ENCODE data around the gene RAB27A. TPM values are rescaled to one million over a fixed set of nuclear protein-coding genes. Genes with fewer than 3 reads are reported as not detected.

The RAB27A gene
- polyA plus RNA-seq (2013, experiment 1 of 2), result 4.4 TPM
- polyA plus RNA-seq (2013, experiment 2 of 2), result 4.4 TPM

GRCh38 chr15:55289746-55290527 is at the start of gene RAB27A:
TSS of gene RAB27A (minus strand) at chr15:55289813. CDS start at chr15:55234934, 54,879 bp downstream.
- Histone ChIP-seq H3K9ac (ENCODE audit: low read depth, low read length) (peak within 1 kb of the TSS; percentile 74), H3K9me3 (ENCODE audit: insufficient read depth, low read depth, low read length) (no peaks in the 10 kb centered on the region), H3K36me3 (ENCODE audit: insufficient read depth, low read length) (no peaks in the 10 kb centered on the region), H3K4me1 (ENCODE audit: insufficient read depth, low read length) (peaks cover under 1% of the 10 kb centered on the region; the same call in 1 of the 2 replicates), H3K27me3 (ENCODE audit: insufficient read depth, low read length) (peaks cover 12% of the 10 kb centered on the region), H3K27ac (ENCODE audit: low read depth, low read length) (peak within 1 kb of the TSS; percentile 35; the same call in 1 of the 2 replicates), H3K4me3 (ENCODE audit: low read length) (peak within 1 kb of the TSS; percentile 84)
- WGBS, result under 1% methylated on average over 68 of the region's 69 CpGs

- Histone ChIP-seq H3K36me3 (ENCODE audit: insufficient read depth, low read length) (peaks cover 8% of the 10 kb centered on the region; the same call in 1 of the 2 replicates), H3K9ac (ENCODE audit: low read depth, low read length) (no peak overlapping the region), H3K27me3 (ENCODE audit: insufficient read depth, low read length) (no peaks in the 10 kb centered on the region), H3K4me3 (ENCODE audit: low read length) (no peak overlapping the region), H3K27ac (ENCODE audit: low read depth, low read length) (no peak overlapping the region), H3K9me3 (ENCODE audit: insufficient read depth, low read depth, low read length) (no peaks in the 10 kb centered on the region), H3K4me1 (ENCODE audit: insufficient read depth, low read length) (no peaks in the 10 kb centered on the region)
- WGBS, result 71% methylated on average over 1 of the region's 1 CpG
Observed at GRCh38 chr15:55337160-55337559, 47.5 kb upstream of the RAB27A start.

- Histone ChIP-seq H3K9me3 (ENCODE audit: insufficient read depth, low read depth, low read length) (no peaks in the 10 kb centered on the region), H3K4me1 (ENCODE audit: insufficient read depth, low read length) (no peaks in the 10 kb centered on the region), H3K9ac (ENCODE audit: low read depth, low read length) (no peak overlapping the region), H3K27ac (ENCODE audit: low read depth, low read length) (no peak overlapping the region), H3K4me3 (ENCODE audit: low read length) (no peak overlapping the region), H3K36me3 (ENCODE audit: insufficient read depth, low read length) (peaks cover 8% of the 10 kb centered on the region; the same call in 1 of the 2 replicates), H3K27me3 (ENCODE audit: insufficient read depth, low read length) (no peaks in the 10 kb centered on the region)
- WGBS, result 100% methylated on average over 1 of the region's 1 CpG
Observed at GRCh38 chr15:55334997-55335396, 45.4 kb upstream of the RAB27A start.

- Histone ChIP-seq H3K36me3 (ENCODE audit: insufficient read depth, low read length) (peaks cover 8% of the 10 kb centered on the region; the same call in 1 of the 2 replicates), H3K9me3 (ENCODE audit: insufficient read depth, low read depth, low read length) (no peaks in the 10 kb centered on the region), H3K27ac (ENCODE audit: low read depth, low read length) (no peak overlapping the region), H3K27me3 (ENCODE audit: insufficient read depth, low read length) (no peaks in the 10 kb centered on the region), H3K4me1 (ENCODE audit: insufficient read depth, low read length) (no peaks in the 10 kb centered on the region), H3K9ac (ENCODE audit: low read depth, low read length) (no peak overlapping the region), H3K4me3 (ENCODE audit: low read length) (no peak overlapping the region)
- 91% methylated on average over 4 of the region's 5 CpGs for WGBS
Observed at GRCh38 chr15:55334371-55334770, 44.8 kb upstream of the RAB27A start.

GRCh38 chr15:55327387-55327786 is 37.8 kb upstream of the RAB27A start:
- Histone ChIP-seq H3K4me3 (ENCODE audit: low read length) (no peak overlapping the region), H3K9ac (ENCODE audit: low read depth, low read length) (no peak overlapping the region), H3K4me1 (ENCODE audit: insufficient read depth, low read length) (peaks cover 8% of the 10 kb centered on the region), H3K27ac (ENCODE audit: low read depth, low read length) (no peak overlapping the region), H3K9me3 (ENCODE audit: insufficient read depth, low read depth, low read length) (no peaks in the 10 kb centered on the region), H3K27me3 (ENCODE audit: insufficient read depth, low read length) (no peaks in the 10 kb centered on the region), H3K36me3 (ENCODE audit: insufficient read depth, low read length) (no peaks in the 10 kb centered on the region)
- WGBS, result no CpG with 5 or more reads among the region's 1 CpG

GRCh38 chr15:55322467-55322866 is 32.9 kb upstream of the RAB27A start:
- WGBS, result 76% methylated on average over 5 of the region's 5 CpGs
- Histone ChIP-seq H3K9ac (ENCODE audit: low read depth, low read length) (no peak overlapping the region), H3K36me3 (ENCODE audit: insufficient read depth, low read length) (no peaks in the 10 kb centered on the region), H3K9me3 (ENCODE audit: insufficient read depth, low read depth, low read length) (no peaks in the 10 kb centered on the region), H3K4me1 (ENCODE audit: insufficient read depth, low read length) (peaks cover 12% of the 10 kb centered on the region), H3K27ac (ENCODE audit: low read depth, low read length) (no peak overlapping the region), H3K27me3 (ENCODE audit: insufficient read depth, low read length) (no peaks in the 10 kb centered on the region), H3K4me3 (ENCODE audit: low read length) (no peak overlapping the region)

- no peaks in the 10 kb centered on the region for H3K36me3 ChIP-seq (ENCODE audit: insufficient read depth, low read length)
- no peaks in the 10 kb centered on the region for H3K27me3 ChIP-seq (ENCODE audit: insufficient read depth, low read length)
- no peak overlapping the region for H3K27ac ChIP-seq (ENCODE audit: low read depth, low read length)
- no peak overlapping the region for H3K9ac ChIP-seq (ENCODE audit: low read depth, low read length)
- H3K9me3 ChIP-seq (ENCODE audit: insufficient read depth, low read depth, low read length), result no peaks in the 10 kb centered on the region
- no CpG with 5 or more reads among the region's 1 CpG for WGBS
- no peak overlapping the region for H3K4me3 ChIP-seq (ENCODE audit: low read length)
- H3K4me1 ChIP-seq (ENCODE audit: insufficient read depth, low read length), result peaks cover 12% of the 10 kb centered on the region
Observed at GRCh38 chr15:55320963-55321362, 31.4 kb upstream of the RAB27A start.

GRCh38 chr15:55320238-55320550 is 30.6 kb upstream of the RAB27A start:
- peak overlapping the region; percentile 71 for H3K4me3 ChIP-seq (ENCODE audit: low read length)
- H3K27ac ChIP-seq (ENCODE audit: low read depth, low read length), result no peak overlapping the region

GRCh38 chr15:55319537-55320237 is 30.1 kb upstream of the RAB27A start:
- 62% methylated on average over 3 of the region's 4 CpGs for WGBS
- Histone ChIP-seq H3K4me1 (ENCODE audit: insufficient read depth, low read length) (peaks cover 12% of the 10 kb centered on the region), H3K36me3 (ENCODE audit: insufficient read depth, low read length) (no peaks in the 10 kb centered on the region), H3K27ac (ENCODE audit: low read depth, low read length) (no peak overlapping the region), H3K9ac (ENCODE audit: low read depth, low read length) (peak overlapping the region; percentile 81; the same call in 1 of the 2 replicates), H3K27me3 (ENCODE audit: insufficient read depth, low read length) (no peaks in the 10 kb centered on the region), H3K4me3 (ENCODE audit: low read length) (peak overlapping the region; percentile 71), H3K9me3 (ENCODE audit: insufficient read depth, low read depth, low read length) (no peaks in the 10 kb centered on the region)

More at GRCh38 chr15:55320238-55320550, 30.6 kb upstream of the RAB27A start:
- H3K9ac ChIP-seq (ENCODE audit: low read depth, low read length), result no peak overlapping the region
- no peaks in the 10 kb centered on the region for H3K9me3 ChIP-seq (ENCODE audit: insufficient read depth, low read depth, low read length)
- no peaks in the 10 kb centered on the region for H3K27me3 ChIP-seq (ENCODE audit: insufficient read depth, low read length)
- no peaks in the 10 kb centered on the region for H3K36me3 ChIP-seq (ENCODE audit: insufficient read depth, low read length)
- WGBS, result 100% methylated on average over 1 of the region's 2 CpGs
- peaks cover 12% of the 10 kb centered on the region for H3K4me1 ChIP-seq (ENCODE audit: insufficient read depth, low read length)

- Histone ChIP-seq H3K36me3 (ENCODE audit: insufficient read depth, low read length) (no peaks in the 10 kb centered on the region), H3K27ac (ENCODE audit: low read depth, low read length) (peak within 1 kb of the TSS; percentile 82), H3K4me1 (ENCODE audit: insufficient read depth, low read length) (peaks cover 12% of the 10 kb centered on the region), H3K4me3 (ENCODE audit: low read length) (peak within 1 kb of the TSS; percentile 71), H3K27me3 (ENCODE audit: insufficient read depth, low read length) (no peaks in the 10 kb centered on the region), H3K9me3 (ENCODE audit: insufficient read depth, low read depth, low read length) (no peaks in the 10 kb centered on the region), H3K9ac (ENCODE audit: low read depth, low read length) (peak within 1 kb of the TSS; percentile 81)
- 4% methylated on average over 48 of the region's 49 CpGs for WGBS
Observed at GRCh38 chr15:55318588-55319494, 29.2 kb upstream of the RAB27A start, which contains the start of the genes PIGB and PIGBOS1. TSS of gene PIGB (plus strand) at chr15:55319222. CDS start at chr15:55319251, 29 bp downstream. TSS of gene PIGBOS1 (minus strand) at chr15:55319123. CDS start at chr15:55317792, 1,331 bp downstream.

Data from HUES64 (cell line).